ENCODE data around the gene MAP3K5. TPM values are rescaled to one million over a fixed set of nuclear protein-coding genes. Genes with fewer than 3 reads are reported as not detected.
A peak's percentile ranks its signal among the peaks of the same experiment; 100 is the strongest.

MAP3K5 gene
- total RNA-seq, 4 donors from 2014 or later = 16.2 to 52.7 (median 34.8) TPM

GRCh38 chr6:136826216-136826615, 33.9 kb upstream of the MAP3K5 start:
- Histone ChIP-seq H3K36me3 (peaks cover 0 to 24% (median 2%) of the 10 kb centered on the region in 4 donors), H3K4me1 (peaks cover 0 to 11% (median 4%) of the 10 kb centered on the region in 4 donors), H3K4me3 (no peak overlapping the region), H3K27me3 (no peaks in the 10 kb centered on the region), H3K27ac (no peak overlapping the region), H3K9me3 (peaks cover 0 to 6% of the 10 kb centered on the region in 2 donors)
- intact Hi-C loops (cut with DNase I; ENCODE audit: low total_unique reads) = no loop called here
- in situ Hi-C loops (cut with MboI; ENCODE audit: low pct_ligation_motif_present in 1 of 4, low pct_unique_long_range_greater_than_20kb in 1 of 4, low sequenced_read_pairs in 3 of 4) = loop anchor here in 1 of 4 donors (25.0 kb wide), 1 partner anchor 486 kb away; no protein-coding TSS in a partner anchor
- DNase-seq = no peak
- WGBS, 2 donors (ENCODE audit: low coverage in 1 of 2) = 90 to 96% methylated on average over 6 of the region's 6 CpGs
- TF ChIP-seq POLR2AphosphoS5 (IDR thresholded peaks at IDR 0.05) = no peak
- no peak for TF ChIP-seq EP300 (IDR thresholded peaks at IDR 0.05; ENCODE audit: low read depth)
- no peak for TF ChIP-seq CTCF (IDR thresholded peaks at IDR 0.05)
- TF ChIP-seq POLR2A (IDR thresholded peaks at IDR 0.05) = no peak

GRCh38 chr6:136823128-136823660, 30.9 kb upstream of the MAP3K5 start:
- in situ Hi-C loops (cut with MboI; ENCODE audit: low pct_ligation_motif_present in 1 of 4, low pct_unique_long_range_greater_than_20kb in 1 of 4, low sequenced_read_pairs in 3 of 4) = no loop called here
- DNase-seq = no peak
- no peaks in the 10 kb centered on the region for H3K9me3 ChIP-seq
- no peaks in the 10 kb centered on the region for H3K27me3 ChIP-seq
- H3K4me3 ChIP-seq = peak overlapping the region; percentile 43 to 83 (median 78)
- 57% methylated on average over 31 of the region's 31 CpGs; no CpG with 5 or more reads in 1 of the 2 donors for WGBS, 2 donors (ENCODE audit: low coverage in 1 of 2)
- H3K36me3 ChIP-seq = peaks cover 0 to 5% (median 2%) of the 10 kb centered on the region in 4 donors
- intact Hi-C loops (cut with DNase I; ENCODE audit: low total_unique reads) = no loop called here
- TF ChIP-seq POLR2AphosphoS5 (IDR thresholded peaks at IDR 0.05) (no peak), EP300 (IDR thresholded peaks at IDR 0.05; ENCODE audit: low read depth) (no peak), CTCF (IDR thresholded peaks at IDR 0.05) (no peak), POLR2A (IDR thresholded peaks at IDR 0.05) (no peak)
- peaks cover 0 to 11% (median 4%) of the 10 kb centered on the region in 4 donors for H3K4me1 ChIP-seq
- peak overlapping the region; percentile 90 to 95 (median 94) for H3K27ac ChIP-seq

GRCh38 chr6:136822376-136823127, 30.3 kb upstream of the MAP3K5 start, which contains the start of gene PEX7:
Gene PEX7, plus strand, starts transcription at chr6:136822592. Its CDS starts 74 bp downstream, at chr6:136822666.
- peak within 1 kb of the TSS; percentile 90 to 95 (median 94) for H3K27ac ChIP-seq
- in situ Hi-C loops (cut with MboI; ENCODE audit: low pct_ligation_motif_present in 1 of 4, low pct_unique_long_range_greater_than_20kb in 1 of 4, low sequenced_read_pairs in 3 of 4) = no loop called here
- WGBS, 2 donors (ENCODE audit: low coverage in 1 of 2) = 2% methylated on average over 30 of the region's 78 CpGs; no CpG with 5 or more reads in 1 of the 2 donors
- H3K36me3 ChIP-seq = peaks cover 0 to 5% (median 2%) of the 10 kb centered on the region in 4 donors
- DNase-seq = peak; percentile 91
- TF ChIP-seq POLR2A (IDR thresholded peaks at IDR 0.05) (peak; percentile 55), EP300 (IDR thresholded peaks at IDR 0.05; ENCODE audit: low read depth) (no peak), CTCF (IDR thresholded peaks at IDR 0.05) (peak; percentile 50 to 71 (median 62)), POLR2AphosphoS5 (IDR thresholded peaks at IDR 0.05) (peak; percentile 20 to 77 (median 63))
- no peaks in the 10 kb centered on the region for H3K27me3 ChIP-seq
- no peaks in the 10 kb centered on the region for H3K9me3 ChIP-seq
- peak within 1 kb of the TSS; percentile 43 to 83 (median 78) for H3K4me3 ChIP-seq
- H3K4me1 ChIP-seq = peaks cover 0 to 11% (median 4%) of the 10 kb centered on the region in 4 donors
- intact Hi-C loops (cut with DNase I; ENCODE audit: low total_unique reads) = no loop called here

GRCh38 chr6:136822046-136822375, 29.7 kb upstream of the MAP3K5 start:
- DNase-seq = no peak
- intact Hi-C loops (cut with DNase I; ENCODE audit: low total_unique reads) (no loop called here), in situ Hi-C loops (cut with MboI; ENCODE audit: low pct_ligation_motif_present in 1 of 4, low pct_unique_long_range_greater_than_20kb in 1 of 4, low sequenced_read_pairs in 3 of 4) (no loop called here)
- H3K27ac ChIP-seq = peak overlapping the region; percentile 90 to 95 (median 94)
- H3K9me3 ChIP-seq = no peaks in the 10 kb centered on the region
- no peak for TF ChIP-seq CTCF (IDR thresholded peaks at IDR 0.05)
- no peak for TF ChIP-seq POLR2A (IDR thresholded peaks at IDR 0.05)
- no peak for TF ChIP-seq EP300 (IDR thresholded peaks at IDR 0.05; ENCODE audit: low read depth)
- no peak for TF ChIP-seq POLR2AphosphoS5 (IDR thresholded peaks at IDR 0.05)
- peak overlapping the region; percentile 43 to 83 (median 78) for H3K4me3 ChIP-seq
- no peaks in the 10 kb centered on the region for H3K27me3 ChIP-seq
- 0 to 1% methylated on average over 10 to 11 of the region's 11 CpGs for WGBS, 2 donors (ENCODE audit: low coverage in 1 of 2)
- peaks cover 0 to 11% (median 4%) of the 10 kb centered on the region in 4 donors for H3K4me1 ChIP-seq
- H3K36me3 ChIP-seq = peaks cover 0 to 5% (median 2%) of the 10 kb centered on the region in 4 donors
